Myometrial cell (primary cell): ENCODE measurements around the gene NLRP12. TPM values are rescaled to one million over a fixed set of nuclear protein-coding genes. Genes with fewer than 3 reads are reported as not detected.

Experiments
- total RNA-seq: library from RNA; depleted of rRNA; stranded (reverse); fragments of >200 nt; gene quantifications from 2 replicates; pipeline ENCODE4 v1.2.3, GENCODE V29; 2015

The NLRP12 gene, protein sequence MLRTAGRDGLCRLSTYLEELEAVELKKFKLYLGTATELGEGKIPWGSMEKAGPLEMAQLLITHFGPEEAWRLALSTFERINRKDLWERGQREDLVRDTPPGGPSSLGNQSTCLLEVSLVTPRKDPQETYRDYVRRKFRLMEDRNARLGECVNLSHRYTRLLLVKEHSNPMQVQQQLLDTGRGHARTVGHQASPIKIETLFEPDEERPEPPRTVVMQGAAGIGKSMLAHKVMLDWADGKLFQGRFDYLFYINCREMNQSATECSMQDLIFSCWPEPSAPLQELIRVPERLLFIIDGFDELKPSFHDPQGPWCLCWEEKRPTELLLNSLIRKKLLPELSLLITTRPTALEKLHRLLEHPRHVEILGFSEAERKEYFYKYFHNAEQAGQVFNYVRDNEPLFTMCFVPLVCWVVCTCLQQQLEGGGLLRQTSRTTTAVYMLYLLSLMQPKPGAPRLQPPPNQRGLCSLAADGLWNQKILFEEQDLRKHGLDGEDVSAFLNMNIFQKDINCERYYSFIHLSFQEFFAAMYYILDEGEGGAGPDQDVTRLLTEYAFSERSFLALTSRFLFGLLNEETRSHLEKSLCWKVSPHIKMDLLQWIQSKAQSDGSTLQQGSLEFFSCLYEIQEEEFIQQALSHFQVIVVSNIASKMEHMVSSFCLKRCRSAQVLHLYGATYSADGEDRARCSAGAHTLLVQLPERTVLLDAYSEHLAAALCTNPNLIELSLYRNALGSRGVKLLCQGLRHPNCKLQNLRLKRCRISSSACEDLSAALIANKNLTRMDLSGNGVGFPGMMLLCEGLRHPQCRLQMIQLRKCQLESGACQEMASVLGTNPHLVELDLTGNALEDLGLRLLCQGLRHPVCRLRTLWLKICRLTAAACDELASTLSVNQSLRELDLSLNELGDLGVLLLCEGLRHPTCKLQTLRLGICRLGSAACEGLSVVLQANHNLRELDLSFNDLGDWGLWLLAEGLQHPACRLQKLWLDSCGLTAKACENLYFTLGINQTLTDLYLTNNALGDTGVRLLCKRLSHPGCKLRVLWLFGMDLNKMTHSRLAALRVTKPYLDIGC
- not detected in 2 replicates for total RNA-seq

DNA sequence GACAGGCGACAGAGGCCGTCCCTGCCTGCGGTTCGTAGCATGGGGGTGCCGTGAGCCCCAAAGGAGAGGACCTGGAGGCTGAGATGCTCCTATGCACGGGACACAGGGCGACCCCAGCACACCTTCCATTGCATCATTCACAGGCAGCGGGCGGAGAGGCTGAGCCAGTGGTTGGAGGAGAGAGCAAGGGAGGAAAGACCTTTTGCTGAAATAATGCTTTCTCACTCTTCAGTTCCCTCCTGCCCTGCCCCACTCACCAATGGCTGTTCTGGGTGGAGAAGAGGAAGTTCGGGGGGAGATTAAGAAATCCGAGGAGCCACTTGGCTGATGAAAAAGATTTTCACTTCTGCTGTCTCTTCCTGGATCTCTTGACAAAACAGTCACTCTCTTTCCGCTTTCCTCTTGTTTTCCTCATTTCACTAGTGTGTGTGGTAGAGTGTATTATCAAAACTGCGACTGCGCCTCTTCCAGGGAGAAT is at the start of gene NLRP12:
NLRP12 (minus strand) TSS at position 181 of the 478 bp plus-strand sequence; CDS start at position 41, 140 bp downstream.

DNA sequence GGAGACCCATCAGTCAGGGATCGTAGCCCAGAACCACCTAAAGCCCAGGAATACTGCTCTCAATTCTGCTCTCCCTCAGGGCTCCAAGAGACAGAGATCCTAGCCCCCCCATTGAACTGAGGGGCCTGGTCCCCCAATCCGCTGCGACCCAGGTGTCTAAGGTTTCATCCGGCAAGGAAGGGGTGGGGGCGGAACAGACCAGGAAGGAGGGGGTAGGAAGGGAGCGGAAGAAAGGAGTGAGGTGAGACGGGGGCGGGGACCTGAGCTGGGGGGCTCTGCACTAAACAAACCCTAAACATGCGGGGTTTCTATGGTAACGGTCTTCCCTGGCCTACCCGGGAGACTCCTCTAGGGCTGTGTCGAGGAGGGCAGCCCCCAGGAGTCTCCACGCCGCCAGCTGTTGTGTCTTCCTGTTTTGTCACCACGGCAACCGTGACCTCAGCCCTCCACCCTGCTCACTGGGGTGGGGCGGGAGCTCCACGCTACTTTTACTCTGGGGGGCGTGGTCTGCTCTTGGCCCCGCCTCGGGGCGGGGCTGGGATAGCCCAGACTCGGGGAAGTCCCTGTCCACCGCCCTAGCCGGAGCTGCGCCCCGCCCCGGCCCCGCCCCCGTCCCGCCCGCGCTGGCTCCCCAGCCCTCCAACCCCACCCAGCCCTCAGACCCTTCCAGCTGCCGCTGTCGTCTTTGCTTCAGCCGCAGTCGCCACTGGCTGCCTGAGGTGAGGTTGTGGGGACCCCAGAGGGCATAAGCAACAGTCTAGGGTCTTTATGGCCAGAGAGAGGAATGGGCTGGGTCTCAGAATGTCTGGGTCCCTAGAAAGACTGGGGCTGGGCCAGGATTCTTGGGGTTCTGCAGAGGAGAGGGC is 43.3 kb upstream of the NLRP12 start, which contains the start of gene MYADM:
MYADM (plus strand) TSS at position 659 of the 866 bp plus-strand sequence. CDS start 5,647 bp downstream, outside the sequence.

Other genes with a start within 250 kb of the NLRP12 start
- gene DPRX, start 192.3 kb downstream of the NLRP12 start, total RNA-seq, result not detected in 2 replicates
- 67.2 and 68.3 TPM in 2 replicates for gene MYADM, start 43.6 kb upstream of the NLRP12 start, total RNA-seq
- not detected in 2 replicates for gene PRKCG, start 57.9 kb upstream of the NLRP12 start, total RNA-seq
- gene CACNG7, start 85.0 kb upstream of the NLRP12 start, total RNA-seq, result under 0.01 TPM in 1 of 2 replicates, not detected in the other
- gene CACNG8, start 138.6 kb upstream of the NLRP12 start, total RNA-seq, result under 0.01 TPM in 2 replicates
- 0.18 and 1.2 TPM in 2 replicates for gene CACNG6, start 167.3 kb upstream of the NLRP12 start, total RNA-seq
- gene VSTM1, start 239.6 kb upstream of the NLRP12 start, total RNA-seq, result not detected in 2 replicates